ENCODE measurements around the gene KCNK16. TPM values are rescaled to one million over a fixed set of nuclear protein-coding genes. Genes with fewer than 3 reads are reported as not detected.

KCNK16 gene
- total RNA-seq, 2 experiments from 2014 or later = not detected

DNA sequence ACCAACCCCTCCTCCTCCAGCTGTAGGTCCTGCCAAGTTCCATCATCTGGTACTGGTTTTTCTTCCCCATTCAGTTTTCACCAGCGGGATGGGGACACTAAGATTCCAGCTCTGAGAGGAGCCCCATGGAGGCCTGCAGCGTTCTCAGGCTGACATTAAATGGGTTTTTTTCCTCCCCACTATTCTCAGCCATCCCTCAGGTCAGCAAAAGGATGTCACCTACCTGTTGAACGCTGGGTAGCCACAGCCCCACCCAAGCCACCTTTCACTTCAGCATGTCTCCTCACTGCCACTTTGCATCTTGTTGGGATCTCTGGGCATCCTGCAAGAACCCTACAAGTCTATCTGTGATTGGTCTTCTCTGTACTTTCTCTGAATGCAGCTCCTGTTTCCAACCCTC is 15.0 kb downstream of the KCNK16 start:
- Mint-ChIP-seq H3K27ac (no peak overlapping the region), H3K4me1 (ENCODE audit: low read depth) (peaks cover 4% of the 10 kb centered on the region), H3K9me3 (no peaks in the 10 kb centered on the region), H3K36me3 (ENCODE audit: low read depth) (no peaks in the 10 kb centered on the region), H3K27me3 (peaks cover 19% of the 10 kb centered on the region), H3K4me3 (no peak overlapping the region)
- no peak for ATAC-seq (ENCODE audit: poor library complexity)
- H3K27me3 ChIP-seq (ENCODE audit: control insufficient read depth in 1 of 2, insufficient read depth in 2 of 2, low read length in 2 of 2) = peaks cover 11 to 15% of the 10 kb centered on the region in 2 experiments
- H3K4me1 ChIP-seq (ENCODE audit: insufficient read depth, low read length) = peaks cover 9% of the 10 kb centered on the region
- intact Hi-C loops (cut with DNase I, micrococcal nuclease) = loop anchor here in 1 of 2 experiments (10.0 kb wide), 1 partner anchor 213 kb away; no protein-coding TSS in a partner anchor
- TF ChIP-seq, protein P1, sequence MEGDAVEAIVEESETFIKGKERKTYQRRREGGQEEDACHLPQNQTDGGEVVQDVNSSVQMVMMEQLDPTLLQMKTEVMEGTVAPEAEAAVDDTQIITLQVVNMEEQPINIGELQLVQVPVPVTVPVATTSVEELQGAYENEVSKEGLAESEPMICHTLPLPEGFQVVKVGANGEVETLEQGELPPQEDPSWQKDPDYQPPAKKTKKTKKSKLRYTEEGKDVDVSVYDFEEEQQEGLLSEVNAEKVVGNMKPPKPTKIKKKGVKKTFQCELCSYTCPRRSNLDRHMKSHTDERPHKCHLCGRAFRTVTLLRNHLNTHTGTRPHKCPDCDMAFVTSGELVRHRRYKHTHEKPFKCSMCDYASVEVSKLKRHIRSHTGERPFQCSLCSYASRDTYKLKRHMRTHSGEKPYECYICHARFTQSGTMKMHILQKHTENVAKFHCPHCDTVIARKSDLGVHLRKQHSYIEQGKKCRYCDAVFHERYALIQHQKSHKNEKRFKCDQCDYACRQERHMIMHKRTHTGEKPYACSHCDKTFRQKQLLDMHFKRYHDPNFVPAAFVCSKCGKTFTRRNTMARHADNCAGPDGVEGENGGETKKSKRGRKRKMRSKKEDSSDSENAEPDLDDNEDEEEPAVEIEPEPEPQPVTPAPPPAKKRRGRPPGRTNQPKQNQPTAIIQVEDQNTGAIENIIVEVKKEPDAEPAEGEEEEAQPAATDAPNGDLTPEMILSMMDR (IDR thresholded peaks at IDR 0.05) = no peak
- H3K27ac ChIP-seq (ENCODE audit: low read depth in 1 of 2, low read length in 2 of 2) = no peak overlapping the region
- CTCF ChIA-PET = no interaction called here
- no peak for DNase-seq
- no peaks in the 10 kb centered on the region for H3K36me3 ChIP-seq (ENCODE audit: insufficient read depth, low read length)
- POLR2A ChIA-PET = no interaction called here
- no peaks in the 10 kb centered on the region for H3K9me3 ChIP-seq (ENCODE audit: control insufficient read depth in 1 of 2, insufficient read depth in 1 of 2, low read length in 2 of 2)
- no peak overlapping the region for H3K4me3 ChIP-seq (ENCODE audit: low read length)

DNA sequence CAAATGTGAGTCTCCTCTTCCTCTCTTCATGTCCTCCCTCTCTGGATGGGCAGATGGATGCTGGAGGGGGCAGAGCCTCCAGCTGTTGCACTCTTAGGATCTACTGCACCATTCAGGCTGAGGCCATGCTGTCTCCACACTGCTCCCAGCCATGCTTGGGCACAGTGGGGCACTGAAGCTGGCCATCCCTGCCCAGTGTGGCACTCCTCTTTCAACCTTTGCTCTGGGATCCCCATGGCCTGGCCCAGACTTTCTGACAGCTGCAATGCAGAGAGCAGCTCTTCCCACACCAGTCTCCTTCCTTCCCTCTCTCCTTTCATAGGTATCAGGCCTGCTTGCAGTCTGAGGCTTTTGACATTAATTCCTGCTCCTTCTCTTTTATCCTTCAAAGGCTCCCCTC is 17.6 kb downstream of the KCNK16 start:
- ChIA-PET POLR2A (no interaction called here), CTCF (no interaction called here)
- no peaks in the 10 kb centered on the region for H3K9me3 Mint-ChIP-seq
- intact Hi-C loops (cut with DNase I, micrococcal nuclease) = loop anchor here (5.0 to 10.0 kb wide), 2 partner anchors 210 to 308 kb away; no protein-coding TSS in a partner anchor
- H3K4me3 Mint-ChIP-seq = no peak overlapping the region
- no peaks in the 10 kb centered on the region for H3K36me3 ChIP-seq (ENCODE audit: insufficient read depth, low read length)
- H3K27ac ChIP-seq (ENCODE audit: low read depth in 1 of 2, low read length in 2 of 2) = no peak overlapping the region
- TF ChIP-seq, protein P1 (IDR thresholded peaks at IDR 0.05) = no peak
- H3K27me3 Mint-ChIP-seq = peaks cover under 1% of the 10 kb centered on the region
- H3K27me3 ChIP-seq (ENCODE audit: control insufficient read depth in 1 of 2, insufficient read depth in 2 of 2, low read length in 2 of 2) = no peaks in the 10 kb centered on the region
- no peak for DNase-seq
- ATAC-seq (ENCODE audit: poor library complexity) = no peak
- no peaks in the 10 kb centered on the region for H3K36me3 Mint-ChIP-seq (ENCODE audit: low read depth)
- no peaks in the 10 kb centered on the region for H3K9me3 ChIP-seq (ENCODE audit: control insufficient read depth in 1 of 2, insufficient read depth in 1 of 2, low read length in 2 of 2)
- no peak overlapping the region for H3K4me3 ChIP-seq (ENCODE audit: low read length)
- H3K4me1 Mint-ChIP-seq (ENCODE audit: low read depth) = peaks cover 4% of the 10 kb centered on the region
- no peak overlapping the region for H3K27ac Mint-ChIP-seq
- H3K4me1 ChIP-seq (ENCODE audit: insufficient read depth, low read length) = peaks cover 9% of the 10 kb centered on the region

DNA sequence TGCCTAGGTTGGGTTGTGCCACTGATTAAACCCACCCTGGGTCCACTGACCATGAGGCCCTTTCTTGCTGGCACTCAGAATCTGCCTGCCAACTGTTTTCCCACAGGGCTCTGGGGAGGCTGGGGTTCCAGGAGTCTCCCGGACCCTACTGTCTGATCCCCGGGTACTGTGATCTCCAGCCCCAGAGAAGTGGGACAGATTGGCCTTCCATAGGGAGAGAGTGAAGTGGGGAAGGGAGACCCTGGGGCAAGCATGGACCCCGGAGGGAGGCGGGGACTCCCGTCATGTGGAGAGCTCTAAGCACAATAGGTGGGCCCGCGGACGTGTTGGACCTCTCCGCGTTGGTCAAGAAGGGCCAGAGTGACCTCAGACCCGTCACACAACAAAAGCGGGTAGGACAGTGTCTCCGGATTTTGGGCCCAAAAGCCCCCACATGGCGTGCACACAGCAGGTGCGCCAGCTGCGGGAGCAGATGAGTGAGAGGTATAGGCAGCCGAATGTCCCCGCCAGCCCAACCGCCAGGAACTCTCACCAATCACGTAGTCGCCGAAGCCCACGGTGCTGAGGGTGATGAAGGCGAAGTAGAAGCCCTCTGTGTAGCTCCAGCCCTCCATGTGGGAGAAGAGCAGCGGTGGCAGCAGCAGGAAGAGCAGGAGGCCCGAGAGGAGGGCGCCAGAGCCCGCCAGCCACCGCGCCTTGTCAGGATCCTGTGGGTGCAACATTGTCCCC is 18.9 kb downstream of the KCNK16 start:
- ATAC-seq (ENCODE audit: poor library complexity) = no peak
- POLR2A ChIA-PET = interaction anchor here (0.8 to 1.6 kb wide), 3 partner anchors 137 to 431 kb away, joined by 3 to 6 read pairs (median 4); no protein-coding TSS in a partner anchor
- intact Hi-C loops (cut with DNase I, micrococcal nuclease) = loop anchor here (1.0 to 10.0 kb wide), 7 partner anchors 137 to 431 kb away; no protein-coding TSS in a partner anchor

More for the DNA sequence above, 18.9 kb downstream of the KCNK16 start:
- Mint-ChIP-seq H3K27ac (no peak overlapping the region), H3K27me3 (no peaks in the 10 kb centered on the region), H3K9me3 (no peaks in the 10 kb centered on the region), H3K36me3 (ENCODE audit: low read depth) (no peaks in the 10 kb centered on the region), H3K4me1 (ENCODE audit: low read depth) (peaks cover 4% of the 10 kb centered on the region), H3K4me3 (no peak overlapping the region)
- CTCF ChIA-PET = interaction anchor here (0.6 to 2.2 kb wide), 12 partner anchors 12 to 435 kb away, joined by 3 to 21 read pairs (median 4); no protein-coding TSS in a partner anchor
- peak in 1 of 14 experiments; percentile 33 for DNase-seq
- H3K4me3 ChIP-seq (ENCODE audit: low read length) = no peak overlapping the region
- H3K27ac ChIP-seq (ENCODE audit: low read depth in 1 of 2, low read length in 2 of 2) = no peak overlapping the region
- H3K36me3 ChIP-seq (ENCODE audit: insufficient read depth, low read length) = no peaks in the 10 kb centered on the region
- TF ChIP-seq, protein P1 (IDR thresholded peaks at IDR 0.05) = peak; percentile 52
- no peaks in the 10 kb centered on the region for H3K27me3 ChIP-seq (ENCODE audit: control insufficient read depth in 1 of 2, insufficient read depth in 2 of 2, low read length in 2 of 2)
- H3K9me3 ChIP-seq (ENCODE audit: control insufficient read depth in 1 of 2, insufficient read depth in 1 of 2, low read length in 2 of 2) = no peaks in the 10 kb centered on the region
- peaks cover 9% of the 10 kb centered on the region for H3K4me1 ChIP-seq (ENCODE audit: insufficient read depth, low read length)

All from CD4-positive, alpha-beta T cell (primary cell).